Stimulated activated CD4-positive, alpha-beta T cell treated with anti-CD3 and anti-CD28 coated beads, Interleukin-1b, Interleukin-23, amount 100 ng/mL, for 24 hours (primary cell): ENCODE results near the gene UQCRC1.

Experiments used
- DNase-seq, 4 experiments: peaks; one replicate each; pipeline ENCODE4 v3.0.0-alpha.2; 2020; ENCODE audit warnings: low read depth in 4 of 4, low spot score in 1 of 4

UQCRC1 gene

GRCh38 chr3:48573973-48574585 is 35.4 kb downstream of the UQCRC1 start:
- DNase-seq, result no peak

- DNase-seq, result no peak
Measured at GRCh38 chr3:48572517-48572916, 36.9 kb downstream of the UQCRC1 start.

DNA sequence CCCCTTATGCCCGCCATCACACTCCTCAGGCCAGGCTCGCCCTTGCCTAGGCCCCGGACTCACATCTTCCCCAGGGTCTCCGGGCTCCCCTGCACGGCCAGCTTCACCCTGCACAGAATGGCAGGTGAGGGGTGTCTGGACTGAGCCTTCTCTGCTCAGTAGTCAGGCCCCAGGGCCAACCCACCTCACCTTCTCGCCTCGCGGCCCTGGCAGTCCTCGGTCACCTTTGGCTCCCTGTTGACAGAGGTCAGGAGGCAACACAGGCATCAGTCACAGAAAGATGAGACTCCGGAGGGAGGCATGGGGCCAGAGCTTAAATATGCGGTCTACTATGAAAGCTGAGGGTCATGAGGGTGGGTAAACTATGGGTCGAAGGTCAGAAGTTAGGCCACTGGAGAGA is 37.5 kb downstream of the UQCRC1 start:
- no peak for DNase-seq

DNA sequence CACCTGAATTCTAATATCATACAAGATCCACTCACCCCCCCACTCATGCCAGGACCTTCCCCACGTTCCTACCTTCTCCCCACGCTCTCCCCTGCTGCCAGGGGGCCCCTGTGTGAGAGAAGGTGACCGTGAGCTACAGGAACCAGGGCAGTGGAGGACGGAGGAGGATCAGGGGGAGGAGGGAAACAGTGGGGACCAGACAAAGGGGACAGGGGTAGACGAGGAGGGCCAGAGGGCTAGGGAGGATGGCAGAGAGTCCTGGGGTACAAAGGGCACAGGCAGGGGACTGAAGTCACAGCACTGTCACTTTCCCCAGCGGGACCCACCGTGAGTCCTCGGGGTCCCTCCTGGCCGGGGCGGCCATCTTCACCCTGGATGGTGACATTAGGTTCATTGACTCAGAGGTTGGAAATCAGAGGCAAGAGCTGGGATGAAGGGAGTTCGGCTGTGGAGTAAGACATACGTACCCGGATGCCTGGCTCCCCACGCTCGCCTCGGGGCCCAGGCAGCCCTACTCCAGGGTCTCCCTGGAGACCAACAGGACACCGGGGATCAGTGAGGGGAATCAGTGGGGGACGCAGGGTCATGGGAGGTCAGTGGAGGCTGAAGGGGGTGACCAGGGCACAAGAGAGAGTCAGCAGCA is 39.5 kb downstream of the UQCRC1 start:
- no peak for DNase-seq

DNA sequence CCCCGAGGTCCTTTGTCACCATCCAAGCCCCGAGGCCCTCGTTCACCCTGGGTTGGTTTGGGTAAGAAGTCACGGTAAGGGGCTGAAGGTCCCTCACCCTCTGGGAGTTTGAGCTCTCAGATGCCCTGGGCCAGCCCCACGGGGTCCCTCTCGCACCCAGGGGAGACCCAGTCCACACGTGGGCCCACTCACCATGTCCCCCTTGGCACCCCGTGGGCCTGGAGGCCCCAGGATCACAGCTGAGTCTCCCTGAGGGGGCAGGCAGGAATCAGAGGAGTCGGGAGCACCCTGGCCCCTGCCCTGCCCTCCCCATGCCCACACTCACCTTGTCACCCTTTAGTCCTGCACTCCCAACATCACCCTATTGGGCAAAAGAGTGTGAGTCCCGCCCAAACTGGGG is 40.0 kb downstream of the UQCRC1 start:
- DNase-seq, result no peak

GRCh38 chr3:48568476-48568875 is 41.0 kb downstream of the UQCRC1 start:
- DNase-seq, result no peak

GRCh38 chr3:48567500-48567899 is 41.9 kb downstream of the UQCRC1 start:
- DNase-seq, result no peak

GRCh38 chr3:48567090-48567489 is 42.4 kb downstream of the UQCRC1 start:
- DNase-seq, result no peak

DNA sequence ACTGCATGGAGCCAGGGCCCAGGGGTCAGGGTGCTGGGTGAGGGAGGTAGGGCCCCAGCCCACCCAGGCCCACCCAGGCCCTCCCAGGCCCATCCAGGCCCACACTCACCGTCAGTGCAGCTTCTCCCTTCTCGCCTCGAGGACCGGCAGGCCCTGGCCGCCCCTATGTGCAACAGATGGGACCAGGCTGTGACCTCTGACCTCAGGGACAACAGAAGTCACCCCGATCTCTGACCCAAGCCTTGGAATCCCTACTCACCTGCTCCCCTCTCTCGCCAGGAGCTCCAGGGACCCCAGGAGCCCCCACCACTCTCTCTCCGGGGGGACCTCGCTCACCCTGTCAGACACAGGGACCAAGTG is 43.1 kb downstream of the UQCRC1 start:
- DNase-seq, result no peak

DNA sequence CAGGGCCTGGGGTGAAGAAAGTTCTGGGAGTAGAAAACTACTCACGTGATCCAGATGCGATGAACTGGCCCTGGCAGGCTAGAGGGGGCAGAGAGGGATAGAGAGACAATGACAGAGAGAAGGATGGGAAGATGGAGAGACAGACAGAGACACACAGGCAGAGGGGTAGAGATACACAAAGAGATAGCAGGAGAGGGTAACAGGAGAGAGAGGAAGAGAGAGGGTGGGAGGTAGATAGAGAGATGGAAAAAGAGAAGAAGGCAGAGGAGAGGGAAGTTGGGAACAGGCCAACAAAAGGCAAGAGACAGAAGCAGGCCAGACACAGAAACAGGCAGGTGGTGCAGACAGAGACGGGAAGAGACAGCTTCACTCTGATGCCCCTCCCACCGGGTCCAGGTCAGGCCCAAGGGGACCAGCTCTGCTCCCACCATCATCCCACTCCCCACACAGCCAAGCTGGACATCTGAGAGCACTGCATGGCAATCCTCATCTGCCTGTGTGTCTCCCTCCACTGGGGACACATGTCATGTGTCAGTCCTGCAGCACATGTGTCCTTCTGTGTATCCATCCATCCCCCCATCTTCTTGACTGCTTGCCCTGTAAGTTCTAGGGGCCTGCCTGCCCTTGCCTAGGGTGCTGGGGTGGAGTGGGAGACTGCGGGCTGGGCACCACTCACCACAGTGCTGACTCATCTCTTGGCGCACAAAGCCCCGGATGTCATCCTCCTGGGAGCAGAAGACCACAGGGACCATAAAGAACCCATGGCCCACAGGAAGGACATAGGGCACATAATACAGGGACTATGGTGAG is 43.6 kb downstream of the UQCRC1 start:
- no peak for DNase-seq

GRCh38 chr3:48565186-48565585 is 44.3 kb downstream of the UQCRC1 start:
- no peak for DNase-seq

DNA sequence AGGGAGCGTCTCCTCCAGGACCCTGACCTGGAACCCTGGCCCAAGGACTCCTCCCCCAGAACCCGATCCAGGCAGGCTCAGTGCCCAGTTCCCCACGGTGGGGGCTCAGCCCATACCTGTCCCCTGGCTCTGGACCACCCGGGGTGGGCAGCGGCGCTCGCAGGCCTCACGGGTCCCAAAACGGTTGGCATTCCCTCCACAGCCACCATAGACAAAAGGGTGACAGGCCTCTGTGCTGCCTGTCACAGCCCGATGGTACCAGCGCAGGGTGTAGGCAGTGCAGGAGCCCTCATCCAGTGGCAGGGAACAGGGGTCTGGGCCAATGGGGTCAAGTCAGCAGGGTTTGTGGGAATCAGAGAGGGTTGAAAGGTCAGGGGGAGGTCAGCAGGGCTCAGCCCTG is 44.8 kb downstream of the UQCRC1 start:
- no peak for DNase-seq

DNA sequence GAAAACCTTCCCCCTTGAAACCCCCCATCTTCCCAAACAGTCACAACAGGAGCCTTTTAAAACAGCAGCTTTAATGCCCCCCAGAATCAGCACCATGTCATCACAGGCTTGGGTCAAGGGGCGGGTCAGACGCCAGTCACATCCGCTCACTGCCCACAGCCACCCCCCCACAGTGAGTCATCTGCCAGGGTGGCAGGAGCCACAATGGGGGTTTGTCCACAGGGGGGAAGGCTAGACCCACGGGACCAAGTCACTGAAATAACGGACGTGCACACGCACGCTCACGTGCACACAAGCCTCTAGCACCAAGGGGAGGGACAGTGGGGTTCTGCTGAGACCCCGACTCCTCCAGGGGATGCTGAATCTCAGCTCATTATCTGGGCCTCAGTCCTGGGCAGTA is 45.4 kb downstream of the UQCRC1 start:
- no peak for DNase-seq

GRCh38 chr3:48563382-48563918 is 46.0 kb downstream of the UQCRC1 start, which contains the start of gene UCN2:
Gene UCN2, minus strand, starts transcription at chr3:48563781. Its CDS starts 657 bp downstream, at chr3:48563124.
- DNase-seq, result no peak

GRCh38 chr3:48562367-48563095 is 46.9 kb downstream of the UQCRC1 start:
- DNase-seq, result no peak

- no peak for DNase-seq
Measured at GRCh38 chr3:48561045-48561736, 48.3 kb downstream of the UQCRC1 start.

DNA sequence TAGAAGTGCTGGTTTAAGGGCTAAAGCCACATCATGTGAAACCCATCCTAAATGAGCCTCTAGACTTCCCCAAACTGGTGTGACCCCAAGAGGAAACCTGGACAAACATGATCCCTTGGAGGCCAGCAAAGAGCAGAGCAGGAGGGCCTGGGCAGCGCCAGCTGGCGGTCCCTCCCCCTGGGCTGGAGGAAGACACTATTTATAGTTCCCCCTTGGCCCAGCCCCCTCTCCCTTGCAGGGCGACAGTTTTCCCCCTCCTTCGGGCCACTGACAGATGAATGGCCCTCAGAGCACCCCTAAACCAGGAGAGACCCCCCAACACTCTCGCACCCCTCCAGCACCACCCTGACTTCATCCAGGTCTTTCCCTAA is 48.8 kb downstream of the UQCRC1 start:
- no peak for DNase-seq

DNA sequence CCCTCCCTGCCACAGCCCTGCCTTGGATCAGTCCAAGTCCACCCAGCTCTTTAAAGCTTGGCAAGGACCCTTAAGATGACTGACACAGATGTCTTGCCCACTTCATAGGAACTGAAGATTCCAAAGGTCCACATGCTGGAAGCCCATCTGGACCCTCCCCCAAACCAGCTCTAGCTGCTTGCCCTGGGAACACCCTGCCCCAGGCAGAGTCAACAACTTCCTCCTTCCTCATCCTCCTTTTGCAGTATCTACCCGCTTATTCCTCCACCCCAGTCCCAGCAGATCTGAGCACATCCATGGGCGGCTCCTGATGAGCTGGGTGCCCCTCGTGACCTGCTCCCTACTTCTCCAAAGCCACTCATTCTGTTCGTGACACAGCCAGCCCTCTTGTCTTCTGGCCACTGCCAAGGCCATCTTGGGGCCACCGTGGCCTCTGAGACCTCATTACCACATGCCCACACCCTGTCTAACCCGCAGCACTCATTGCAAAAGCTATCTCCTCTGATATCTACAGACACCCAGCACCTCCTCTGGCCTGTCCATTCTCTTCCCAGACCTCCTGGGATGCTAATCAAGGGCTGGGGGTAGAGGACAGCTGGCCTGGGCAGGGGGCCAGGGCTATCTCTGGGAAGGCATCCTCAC is 50.8 kb downstream of the UQCRC1 start:
- no peak for DNase-seq

GRCh38 chr3:48556796-48557626 is 52.4 kb downstream of the UQCRC1 start, which contains the start of gene PFKFB4:
Gene PFKFB4, minus strand, starts transcription at chr3:48556803. Its CDS starts 26 bp downstream, at chr3:48556777.
- peak; percentile 96 to 98 (median 97) for DNase-seq
